Keratinocyte (primary cell): ENCODE measurements around the gene KRR1. TPM values are rescaled to one million over a fixed set of nuclear protein-coding genes. Genes with fewer than 3 reads are reported as not detected.

Experiments
- DNase-seq: peaks from one replicate; pipeline ENCODE4 v3.0.0-alpha.2; 2011; ENCODE audit warnings: low read depth, missing footprints, low spot score
- FAIRE-seq: peaks from 2 replicates; lab custom pipeline; 2011; peaks lifted over from hg19 to GRCh38; lab: Jason Lieb, UNC
- H2AFZ ChIP-seq: 2 replicates; pipeline ENCODE4 v1.6.0; 2012; ENCODE audit warnings: low read length, control low read depth, inconsistent platforms; ENCODE audit not compliant: control insufficient read depth
- H3K27ac ChIP-seq: 2 replicates; pipeline ENCODE4 v1.5.1; 2011; ENCODE audit warnings: low read length; ENCODE audit not compliant: control insufficient read depth, insufficient read depth
- H3K27me3 ChIP-seq: 3 replicates; pipeline ENCODE4 v1.6.0; 2011; ENCODE audit warnings: low read length; ENCODE audit not compliant: control insufficient read depth, insufficient read depth; ENCODE audit errors: extremely low read depth
- H3K36me3 ChIP-seq, 2 experiments: 2 replicates in 1 of 2; 3 replicates in 1 of 2; pipeline ENCODE4 v1.5.1; 2011; ENCODE audit warnings: low read length in 2 of 2, mild to moderate bottlenecking in 1 of 2; ENCODE audit not compliant: control insufficient read depth in 2 of 2, insufficient read depth in 2 of 2; ENCODE audit errors: extremely low read depth in 1 of 2
- H3K4me1 ChIP-seq: 3 replicates; pipeline ENCODE4 v1.5.1; 2011; ENCODE audit warnings: low read length; ENCODE audit not compliant: control insufficient read depth, insufficient read depth; ENCODE audit errors: extremely low read depth
- H3K4me2 ChIP-seq: 3 replicates; pipeline ENCODE4 v1.6.0; 2011; ENCODE audit warnings: low read depth, low read length; ENCODE audit not compliant: control insufficient read depth, insufficient read depth; ENCODE audit errors: extremely low read depth
- H3K4me3 ChIP-seq, 3 experiments: fragments of 200-600 bp in 1 of 3; sonication (generic) in 1 of 3; 2 replicates in 2 of 3; 3 replicates in 1 of 3; pipeline ENCODE4 v1.5.1; 2011 to 2016; ENCODE audit warnings: low read length in 3 of 3, mild to moderate bottlenecking in 3 of 3, control low read depth in 2 of 3, inconsistent platforms in 1 of 3, low read depth in 1 of 3, mixed read lengths in 1 of 3, mixed run types in 1 of 3, moderate library complexity in 1 of 3; ENCODE audit not compliant: control insufficient read depth in 2 of 3, insufficient read depth in 2 of 3; ENCODE audit errors: extremely low read depth in 1 of 3
- H3K79me2 ChIP-seq: 2 replicates; pipeline ENCODE4 v1.6.0; 2012; ENCODE audit warnings: low read length; ENCODE audit not compliant: control insufficient read depth, insufficient read depth
- H3K9ac ChIP-seq: 3 replicates; pipeline ENCODE4 v1.6.0; 2011; ENCODE audit warnings: low read length; ENCODE audit not compliant: control insufficient read depth, insufficient read depth; ENCODE audit errors: extremely low read depth
- H3K9me1 ChIP-seq: 3 replicates; pipeline ENCODE4 v1.6.0; 2011; ENCODE audit warnings: low read length; ENCODE audit not compliant: control insufficient read depth, insufficient read depth; ENCODE audit errors: extremely low read depth
- H3K9me3 ChIP-seq: 2 replicates; pipeline ENCODE4 v1.5.1; 2012; ENCODE audit warnings: low read depth, low read length; ENCODE audit not compliant: control insufficient read depth
- H4K20me1 ChIP-seq: 3 replicates; pipeline ENCODE4 v1.6.0; 2011; ENCODE audit warnings: low read length; ENCODE audit not compliant: control insufficient read depth, insufficient read depth; ENCODE audit errors: extremely low read depth
- CTCF ChIP-seq, 3 experiments: IDR thresholded peaks in 1 of 3; conservative IDR thresholded peaks in 1 of 3; optimal IDR thresholded peaks in 1 of 3; 2 replicates in 2 of 3; 3 replicates in 1 of 3; pipeline versions ENCODE3 to v1.5.1; 2011; ENCODE audit warnings: low read length in 3 of 3, mild to moderate bottlenecking in 3 of 3, moderate library complexity in 2 of 3, control low read depth in 1 of 3, inconsistent platforms in 1 of 3; ENCODE audit not compliant: insufficient read depth in 2 of 3; ENCODE audit errors: extremely low read depth in 1 of 3
- EZH2 ChIP-seq: IDR thresholded peaks from one replicate; pipeline ENCODE4 v1.6.1; 2012; ENCODE audit warnings: inconsistent platforms, mild to moderate bottlenecking, low read length, moderate library complexity
- dilution Hi-C: fragments of 300-500 bp; cut with MboI; formaldehyde crosslinking; loops from one replicate; pipeline ENCODE4 v1.7.0; 2020; ENCODE audit warnings: low sequenced_read_pairs; ENCODE audit not compliant: extremely low pct_ligation_motif_present
- polyA plus RNA-seq, 5 experiments: library from polyadenylated mRNA; depleted of rRNA in 3 of 5; stranded (reverse) in 3 of 5; stranded (forward) in 1 of 5; unstranded in 1 of 5; fragments of >200 nt; gene quantifications; 1 replicate in 1 of 5; 2 replicates in 3 of 5; 3 replicates in 1 of 5; pipeline versions ENCODE4 v1.2.1 to v1.2.3, GENCODE V29; 2011 to 2012; ENCODE audit warnings: missing spikeins in 2 of 5, low read depth in 1 of 5, low replicate concordance in 1 of 5

Gene KRR1
- polyA plus RNA-seq, 1 donor (not counting 4 experiments of a cell fraction or from before 2014, with no cell fraction given): 74.7 TPM

GRCh38 chr12:75528692-75529091, 17.3 kb upstream of the KRR1 start:
- Histone ChIP-seq H3K27me3 (no peaks in the 10 kb centered on the region), H3K4me1 (no peaks in the 10 kb centered on the region), H3K36me3 (no peaks in the 10 kb centered on the region), H3K27ac (no peak overlapping the region), H4K20me1 (no peaks in the 10 kb centered on the region), H3K9ac (no peak overlapping the region), H3K4me2 (no peak overlapping the region), H3K9me3 (no peaks in the 10 kb centered on the region), H3K9me1 (no peaks in the 10 kb centered on the region), H2AFZ (no peak overlapping the region), H3K79me2 (no peaks in the 10 kb centered on the region), H3K4me3 (no peak overlapping the region)
- FAIRE-seq (no peak), DNase-seq (no peak)
- TF ChIP-seq CTCF (optimal IDR thresholded peaks at IDR 0.05 in 1 of 3, IDR thresholded peaks at IDR 0.05 in 1 of 3, conservative IDR thresholded peaks at IDR 0.05 in 1 of 3; ENCODE audit: extremely low read depth in 1 of 3, insufficient read depth in 2 of 3, low read length in 3 of 3): no peak
- dilution Hi-C loops: no loop called here

DNA sequence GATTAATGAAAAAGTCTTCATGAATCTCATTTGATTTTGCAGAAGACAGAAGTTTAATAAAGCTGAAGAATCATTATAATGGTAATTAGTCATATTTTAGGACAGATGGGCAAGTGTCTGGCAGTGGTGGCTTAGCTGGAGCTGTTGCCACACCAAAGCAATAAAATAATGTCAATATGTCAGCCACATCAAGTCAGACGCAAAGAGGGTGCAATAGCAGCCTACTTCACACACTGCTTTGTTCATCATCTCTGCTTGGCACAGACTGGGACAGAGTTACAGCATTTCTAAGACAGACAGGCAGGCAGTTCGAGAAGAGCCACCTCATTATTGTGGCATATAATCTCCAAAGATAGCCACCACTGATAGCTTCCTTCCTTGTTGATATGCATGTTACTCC, 16.9 kb upstream of the KRR1 start:
- FAIRE-seq: no peak
- dilution Hi-C loops: no loop called here
- Histone ChIP-seq H4K20me1 (no peaks in the 10 kb centered on the region), H3K27ac (no peak overlapping the region), H2AFZ (peak overlapping the region; percentile 38), H3K79me2 (no peaks in the 10 kb centered on the region), H3K9me3 (no peaks in the 10 kb centered on the region), H3K4me1 (no peaks in the 10 kb centered on the region), H3K9ac (no peak overlapping the region), H3K36me3 (no peaks in the 10 kb centered on the region), H3K27me3 (no peaks in the 10 kb centered on the region), H3K9me1 (no peaks in the 10 kb centered on the region), H3K4me2 (no peak overlapping the region), H3K4me3 (no peak overlapping the region)
- no peak for DNase-seq
- TF ChIP-seq EZH2 (no peak), CTCF (optimal IDR thresholded peaks at IDR 0.05 in 1 of 3, IDR thresholded peaks at IDR 0.05 in 1 of 3, conservative IDR thresholded peaks at IDR 0.05 in 1 of 3; ENCODE audit: extremely low read depth in 1 of 3, insufficient read depth in 2 of 3, low read length in 3 of 3) (no peak)
